MV-4-11 (cell line): ENCODE data around the gene PSTPIP1.

Source experiments
- DNase-seq: peaks from one replicate; lab custom pipeline; 2025; lab: John Stamatoyannopoulos, UW

Gene PSTPIP1

GRCh38 chr15:77070180-77070494 is 75.2 kb downstream of the PSTPIP1 start:
- no peak for DNase-seq

GRCh38 chr15:77070495-77071304 is 75.8 kb downstream of the PSTPIP1 start, which contains the start of gene TSPAN3:
Gene TSPAN3, minus strand, starts transcription at chr15:77071109. Its CDS starts 155 bp downstream, at chr15:77070954.
- DNase-seq, result peak; percentile 86

GRCh38 chr15:77071305-77072223 is 76.6 kb downstream of the PSTPIP1 start:
- DNase-seq, result no peak

- no peak for DNase-seq
Observed at GRCh38 chr15:77074350-77074749, 79.4 kb downstream of the PSTPIP1 start.

- DNase-seq, result no peak
Observed at GRCh38 chr15:77075528-77075927, 80.6 kb downstream of the PSTPIP1 start.

- DNase-seq, result no peak
Observed at GRCh38 chr15:77076323-77076915, 81.5 kb downstream of the PSTPIP1 start.

- no peak for DNase-seq
Observed at GRCh38 chr15:77081971-77082370, 87.0 kb downstream of the PSTPIP1 start.

- DNase-seq, result peak; percentile 41
Observed at GRCh38 chr15:77083381-77084160, 88.6 kb downstream of the PSTPIP1 start.

GRCh38 chr15:77084436-77084835 is 89.5 kb downstream of the PSTPIP1 start:
- no peak for DNase-seq

GRCh38 chr15:77085297-77085696 is 90.4 kb downstream of the PSTPIP1 start:
- peak; percentile 90 for DNase-seq
